Vagina (tissue), 1 donor: ENCODE measurements around the gene YOD1. TPM values are rescaled to one million over a fixed set of nuclear protein-coding genes. Genes with fewer than 3 reads are reported as not detected.

Source experiments
- total RNA-seq: library from RNA; depleted of rRNA; stranded (reverse); fragments of >200 nt; gene quantifications from one replicate; pipeline ENCODE4 v1.2.3, GENCODE V29; 2016

The YOD1 gene
- total RNA-seq, 1 donor from 2014 or later = 25.3 TPM

Other genes starting within 250 kb of the YOD1 start
- not detected for gene IL20, start 185.6 kb downstream of the YOD1 start, total RNA-seq
- gene IL24, start 153.8 kb downstream of the YOD1 start, total RNA-seq = 1.5 TPM
- gene FCMR, start 129.3 kb downstream of the YOD1 start, total RNA-seq = 12.3 TPM
- gene PIGR, start 104.7 kb downstream of the YOD1 start, total RNA-seq = 0.25 TPM
- gene FCAMR, start 80.7 kb downstream of the YOD1 start, total RNA-seq = not detected
- 11.8 TPM for gene C1orf116, start 18.5 kb downstream of the YOD1 start, total RNA-seq
- 6.9 TPM for gene PFKFB2, start 2.1 kb upstream of the YOD1 start, total RNA-seq
- gene C4BPB, start 37.7 kb upstream of the YOD1 start, total RNA-seq = not detected
- gene C4BPA, start 53.0 kb upstream of the YOD1 start, total RNA-seq = not detected